ENCODE results near the gene WBP1. TPM values are rescaled to one million over a fixed set of nuclear protein-coding genes. Genes with fewer than 3 reads are reported as not detected.

The WBP1 gene
- total and polyA plus RNA-seq, 2 experiments from 2014 or later: 66.5 to 87.5 TPM

DNA sequence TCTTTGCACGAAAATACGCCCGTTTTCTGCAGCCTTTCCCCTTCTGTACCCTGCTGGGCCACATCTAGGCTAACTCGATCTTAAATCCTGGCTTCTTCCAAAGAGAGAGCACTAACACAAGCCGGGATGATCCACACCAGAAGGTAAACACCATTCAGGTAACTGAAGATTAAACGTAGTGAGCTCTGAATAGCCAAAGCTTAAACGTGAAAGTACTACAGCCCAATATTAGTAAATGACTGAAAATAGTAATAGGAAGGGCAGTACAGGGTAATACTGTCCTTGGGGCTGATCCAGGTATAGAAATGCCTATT, 14.7 kb downstream of the WBP1 start:
- Histone ChIP-seq H3K36me3 (replicated peaks; ENCODE audit: insufficient read depth, low read depth) (no peaks in the 10 kb centered on the region), H3K4me2 (peak overlapping the region; percentile 90), H3K9me2 (replicated peaks; ENCODE audit: insufficient read depth) (no peaks in the 10 kb centered on the region), H3K9me3 (ENCODE audit: low read depth) (no peaks in the 10 kb centered on the region), H3K4me1 (ENCODE audit: insufficient read depth) (peaks cover 19% of the 10 kb centered on the region), H3K27me3 (no peaks in the 10 kb centered on the region), H2AFZ (peak overlapping the region; percentile 96), H3K27ac (peak overlapping the region; percentile 97), H4K20me1 (ENCODE audit: insufficient read depth, poor library complexity, severe bottlenecking) (no peaks in the 10 kb centered on the region), H3K4me3 (peak overlapping the region; percentile 52), H3K79me2 (peaks cover 17% of the 10 kb centered on the region)
- no peak for TF ChIP-seq EZH2 (IDR thresholded peaks at IDR 0.05; ENCODE audit: borderline replicate concordance)
- no peak for TF ChIP-seq CTCF (IDR thresholded peaks at IDR 0.05; ENCODE audit: poor library complexity)
- TF ChIP-seq EZH2phosphoT487 (IDR thresholded peaks at IDR 0.05; ENCODE audit: low read depth, severe bottlenecking, unreplicated experiment): no peak
- WGBS (ENCODE audit: low lambda C conversion rate, missing lambda C conversion rate): 24% methylated on average over 7 of the region's 7 CpGs
- no peak for DNase-seq (ENCODE audit: low spot score)

- peak; percentile 1 for DNase-seq (ENCODE audit: low spot score)
- Histone ChIP-seq H3K4me3 (no peak overlapping the region), H4K20me1 (ENCODE audit: insufficient read depth, poor library complexity, severe bottlenecking) (no peaks in the 10 kb centered on the region), H2AFZ (no peak overlapping the region), H3K9me3 (ENCODE audit: low read depth) (no peaks in the 10 kb centered on the region), H3K79me2 (peaks cover 24% of the 10 kb centered on the region), H3K4me2 (no peak overlapping the region), H3K9me2 (replicated peaks; ENCODE audit: insufficient read depth) (no peaks in the 10 kb centered on the region), H3K4me1 (ENCODE audit: insufficient read depth) (peaks cover 19% of the 10 kb centered on the region), H3K36me3 (replicated peaks; ENCODE audit: insufficient read depth, low read depth) (no peaks in the 10 kb centered on the region), H3K27ac (no peak overlapping the region), H3K27me3 (no peaks in the 10 kb centered on the region)
- WGBS (ENCODE audit: low lambda C conversion rate, missing lambda C conversion rate): 96% methylated on average over 6 of the region's 6 CpGs
- TF ChIP-seq EZH2phosphoT487 (IDR thresholded peaks at IDR 0.05; ENCODE audit: low read depth, severe bottlenecking, unreplicated experiment): no peak
- TF ChIP-seq CTCF (IDR thresholded peaks at IDR 0.05; ENCODE audit: poor library complexity): no peak
- TF ChIP-seq EZH2 (IDR thresholded peaks at IDR 0.05; ENCODE audit: borderline replicate concordance): no peak
Observed at GRCh38 chr2:74474481-74474880, 16.2 kb downstream of the WBP1 start.

GRCh38 chr2:74474899-74475298, 16.7 kb downstream of the WBP1 start:
- no peaks in the 10 kb centered on the region for H3K9me3 ChIP-seq (ENCODE audit: low read depth)
- H4K20me1 ChIP-seq (ENCODE audit: insufficient read depth, poor library complexity, severe bottlenecking): no peaks in the 10 kb centered on the region
- peak; percentile 8 for DNase-seq (ENCODE audit: low spot score)
- H3K9me2 ChIP-seq (replicated peaks; ENCODE audit: insufficient read depth): no peaks in the 10 kb centered on the region
- H2AFZ ChIP-seq: no peak overlapping the region
- no peak overlapping the region for H3K27ac ChIP-seq
- peaks cover 24% of the 10 kb centered on the region for H3K79me2 ChIP-seq
- H3K4me1 ChIP-seq (ENCODE audit: insufficient read depth): peaks cover 19% of the 10 kb centered on the region
- 98% methylated on average over 5 of the region's 5 CpGs for WGBS (ENCODE audit: low lambda C conversion rate, missing lambda C conversion rate)
- TF ChIP-seq CTCF (IDR thresholded peaks at IDR 0.05; ENCODE audit: poor library complexity) (no peak), EZH2phosphoT487 (IDR thresholded peaks at IDR 0.05; ENCODE audit: low read depth, severe bottlenecking, unreplicated experiment) (no peak), EZH2 (IDR thresholded peaks at IDR 0.05; ENCODE audit: borderline replicate concordance) (no peak)
- H3K4me2 ChIP-seq: no peak overlapping the region
- H3K4me3 ChIP-seq: no peak overlapping the region
- no peaks in the 10 kb centered on the region for H3K27me3 ChIP-seq
- no peaks in the 10 kb centered on the region for H3K36me3 ChIP-seq (replicated peaks; ENCODE audit: insufficient read depth, low read depth)

GRCh38 chr2:74481431-74481830, 23.2 kb downstream of the WBP1 start:
- Histone ChIP-seq H3K9me2 (replicated peaks; ENCODE audit: insufficient read depth) (no peaks in the 10 kb centered on the region), H4K20me1 (ENCODE audit: insufficient read depth, poor library complexity, severe bottlenecking) (no peaks in the 10 kb centered on the region), H3K9me3 (ENCODE audit: low read depth) (no peaks in the 10 kb centered on the region), H2AFZ (no peak overlapping the region), H3K36me3 (replicated peaks; ENCODE audit: insufficient read depth, low read depth) (no peaks in the 10 kb centered on the region), H3K27ac (no peak overlapping the region), H3K4me2 (peak overlapping the region; percentile 100), H3K4me3 (peak overlapping the region; percentile 85), H3K27me3 (no peaks in the 10 kb centered on the region), H3K4me1 (ENCODE audit: insufficient read depth) (peaks cover 18% of the 10 kb centered on the region), H3K79me2 (peaks cover 56% of the 10 kb centered on the region)
- no peak for DNase-seq (ENCODE audit: low spot score)
- TF ChIP-seq EZH2 (IDR thresholded peaks at IDR 0.05; ENCODE audit: borderline replicate concordance): no peak
- 67% methylated on average over 3 of the region's 3 CpGs for WGBS (ENCODE audit: low lambda C conversion rate, missing lambda C conversion rate)
